Natural killer cell treated with Interleukin-12 subunit alpha and Interleukin-12 subunit beta and Interleukin-15 and Interleukin-18, amount 100 ng/mL, for 72 hours (primary cell): ENCODE results near the gene FLNC. TPM values are rescaled to one million over a fixed set of nuclear protein-coding genes. Genes with fewer than 3 reads are reported as not detected.

Experiments used
- total RNA-seq, 2 donors: library from RNA; stranded (reverse); gene quantifications; one replicate each; pipeline ENCODE4 v1.2.3, GENCODE V29; 2022

The FLNC gene
- total RNA-seq, 2 donors from 2014 or later: not detected

Other genes starting within 250 kb of the FLNC start
- 1 to 10 TPM; 1.6 to 4.3 TPM for gene GARIN1A, start 158.1 kb upstream of the FLNC start, total RNA-seq
- 10 to 100 TPM; 46.3 to 60.5 TPM for gene CALU, start 91.0 kb upstream of the FLNC start, total RNA-seq
- gene OPN1SW, start 54.6 kb upstream of the FLNC start, total RNA-seq: not detected
- 10 to 100 TPM; 15.1 to 23.8 TPM for gene CCDC136, start 38.4 kb upstream of the FLNC start, total RNA-seq
- 100 to 1,000 TPM; 115 to 145 TPM for gene ATP6V1F, start 32.5 kb downstream of the FLNC start, total RNA-seq
- gene KCP, start 80.3 kb downstream of the FLNC start, total RNA-seq: 1 to 10 TPM in 1 of 2 donors, under 1 TPM in 1; 0.17 to 1.1 TPM
- 10 to 100 TPM; 26.5 to 43.4 TPM for gene IRF5, start 107.5 kb downstream of the FLNC start, total RNA-seq
- gene TNPO3, start 224.7 kb downstream of the FLNC start, total RNA-seq: 10 to 100 TPM; 70.8 to 71.2 TPM